ENCODE measurements around the gene FOXQ1.
"Not testable (repeated sequence)": the region's sequence is repeated elsewhere in the genome, so short reads cannot be mapped to it uniquely, and the experiment has no call there.

The FOXQ1 gene

GRCh38 chr6:1324936-1325335, 13.0 kb downstream of the FOXQ1 start:
- no peak for DNase-seq

- peak; percentile 96 for DNase-seq
Measured at GRCh38 chr6:1325461-1326309, 13.8 kb downstream of the FOXQ1 start.

DNA sequence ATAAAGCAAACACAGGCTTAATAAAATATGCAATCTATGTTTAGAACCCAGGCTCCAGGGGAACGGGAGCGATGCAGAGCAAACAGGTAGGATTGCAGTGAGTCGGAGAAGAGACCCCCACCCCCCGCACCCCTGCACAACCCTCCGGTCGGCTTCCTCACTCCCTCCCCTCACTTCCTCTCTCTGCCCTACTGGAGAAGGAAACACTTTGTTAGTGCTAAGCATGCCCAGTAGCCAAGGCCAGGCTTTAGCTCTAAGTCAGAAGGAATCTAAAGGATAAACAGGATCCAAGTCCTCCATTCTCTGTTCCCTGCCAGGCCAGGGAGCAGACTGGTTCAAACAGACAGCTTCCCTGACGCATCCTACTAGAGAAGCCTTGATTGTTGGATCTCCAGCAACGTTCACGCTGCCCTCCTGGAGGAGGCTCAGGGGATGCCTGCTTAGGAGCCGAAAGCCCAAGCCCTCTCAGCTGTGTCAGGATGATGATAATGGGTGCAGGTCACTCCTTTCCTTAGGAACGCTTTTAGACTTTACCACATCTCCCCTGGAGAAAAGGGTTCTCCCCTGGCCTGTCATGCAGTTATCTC, 14.7 kb downstream of the FOXQ1 start:
- DNase-seq, result no peak

DNA sequence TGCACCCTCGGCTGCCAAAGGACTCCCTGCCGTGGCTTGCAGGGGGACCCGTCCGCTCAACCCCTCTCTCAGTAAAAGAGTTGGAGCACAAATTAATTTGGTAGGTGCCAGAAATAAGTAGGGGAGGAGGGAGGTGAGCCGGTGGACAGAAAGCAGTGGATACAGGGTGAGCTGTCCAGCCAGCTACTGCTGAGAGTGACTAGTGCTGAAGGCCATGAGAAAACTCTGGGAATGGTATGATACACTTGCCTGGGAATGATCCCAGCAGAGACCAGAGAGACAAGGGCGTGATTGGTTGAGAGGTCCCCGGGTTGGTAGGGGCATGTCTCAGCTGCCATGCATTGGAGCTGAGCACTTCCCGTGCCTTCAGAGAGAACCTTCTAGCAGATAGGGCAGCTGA, 15.7 kb downstream of the FOXQ1 start:
- no peak for DNase-seq

DNA sequence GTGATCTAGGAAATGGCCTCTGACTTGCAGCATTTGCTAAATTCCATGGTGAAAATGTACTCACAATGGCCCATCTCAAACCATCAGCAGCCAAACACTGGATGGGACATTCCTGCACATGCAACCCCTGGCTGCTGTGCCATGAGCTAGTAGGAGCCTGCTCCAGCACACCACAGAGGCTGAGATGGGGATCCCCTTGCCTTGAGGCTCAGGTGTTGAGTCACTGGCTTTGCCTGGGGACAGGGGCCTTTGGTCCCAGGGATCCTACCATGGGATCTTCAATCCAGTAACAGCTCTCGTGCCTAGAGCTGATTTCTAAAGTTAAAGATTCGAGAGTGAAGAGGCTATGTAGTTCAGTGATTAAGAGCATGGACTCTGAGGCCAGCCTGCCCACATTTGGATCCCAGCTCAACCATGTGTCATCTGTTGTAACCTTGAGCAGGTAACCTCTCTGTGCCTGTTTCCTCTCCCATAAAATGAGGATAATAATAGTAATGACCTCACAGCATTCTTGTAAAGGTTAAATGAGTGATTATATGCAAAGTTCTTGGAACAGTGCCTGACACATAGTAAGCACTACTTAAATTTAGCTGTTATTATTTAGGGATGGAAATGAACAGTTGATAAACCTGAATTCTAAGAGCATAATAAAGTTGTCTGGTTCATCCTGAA, 16.4 kb downstream of the FOXQ1 start:
- DNase-seq, result no peak

- DNase-seq, result no peak
Measured at GRCh38 chr6:1329708-1330107, 17.8 kb downstream of the FOXQ1 start.

- DNase-seq, result no peak
Measured at GRCh38 chr6:1334684-1335083, 22.8 kb downstream of the FOXQ1 start.

- peak; percentile 85 for DNase-seq
Measured at GRCh38 chr6:1335367-1336037, 23.6 kb downstream of the FOXQ1 start.

DNA sequence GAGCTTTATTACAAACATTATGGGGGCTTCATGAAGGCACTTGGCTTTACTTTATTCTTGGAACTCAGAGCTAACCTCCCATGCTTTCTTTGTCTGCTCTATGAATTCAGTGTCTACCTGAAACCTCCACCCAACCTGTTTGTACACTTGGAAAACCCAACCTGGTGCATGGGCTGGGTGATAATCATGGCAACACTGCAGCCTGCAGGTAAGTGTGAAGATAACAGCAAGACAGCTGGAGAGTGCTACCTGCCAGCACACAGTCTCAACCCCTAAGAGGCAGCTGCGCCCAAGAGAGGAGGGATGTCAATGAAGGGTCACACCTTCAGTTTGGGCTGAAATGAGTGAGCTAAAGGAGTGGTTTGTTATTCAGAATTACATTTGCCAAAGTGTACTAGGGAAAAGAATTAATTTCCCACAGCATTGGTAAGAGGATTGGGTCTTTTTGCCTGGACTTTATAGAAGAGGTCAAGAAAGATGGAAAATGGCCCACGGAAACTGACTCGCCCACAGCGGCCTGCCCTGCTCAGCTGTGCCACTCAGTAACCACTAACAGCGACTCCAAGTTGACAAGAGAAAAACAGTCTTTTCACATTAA, 24.4 kb downstream of the FOXQ1 start:
- DNase-seq, result peak; percentile 42

DNA sequence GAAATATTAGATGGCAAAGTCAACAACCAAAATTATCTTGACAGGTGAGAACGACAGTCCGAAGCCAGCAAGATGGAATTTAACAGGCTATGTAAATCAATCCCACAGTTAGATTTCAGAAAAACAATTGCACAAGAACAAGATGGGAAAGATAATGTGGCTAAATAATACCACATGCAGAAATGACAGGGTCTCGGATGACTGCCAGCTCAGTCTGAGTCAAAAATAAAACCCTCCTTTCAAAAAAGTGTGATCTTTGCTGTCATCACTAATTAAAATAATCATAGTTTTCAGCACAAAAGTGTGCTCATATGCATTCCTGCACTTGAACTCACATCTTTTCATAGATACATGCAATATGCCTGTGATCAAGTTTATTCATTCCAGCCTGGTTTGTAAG, 25.9 kb downstream of the FOXQ1 start:
- DNase-seq, result no peak

DNA sequence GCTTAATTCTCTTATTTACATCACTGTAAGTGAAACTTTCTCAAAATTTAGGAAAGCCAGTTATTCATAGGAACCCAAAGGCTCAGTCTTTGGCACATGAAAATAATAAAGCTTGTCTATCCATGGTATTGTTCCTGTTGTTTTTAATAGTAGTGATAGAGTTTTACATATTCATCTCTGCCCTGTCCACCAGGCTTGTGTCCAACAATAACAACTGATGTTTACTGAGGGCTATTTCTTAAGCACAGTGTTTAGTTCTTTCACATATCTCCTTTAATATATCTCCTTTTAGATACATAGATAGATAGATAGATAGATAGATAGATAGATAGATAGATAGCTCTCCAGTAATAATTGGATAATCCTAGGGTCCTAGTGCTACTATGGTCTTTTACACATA, 34.2 kb downstream of the FOXQ1 start:
- no peak for DNase-seq

- no peak for DNase-seq
Measured at GRCh38 chr6:1346558-1347091, 34.7 kb downstream of the FOXQ1 start.

DNA sequence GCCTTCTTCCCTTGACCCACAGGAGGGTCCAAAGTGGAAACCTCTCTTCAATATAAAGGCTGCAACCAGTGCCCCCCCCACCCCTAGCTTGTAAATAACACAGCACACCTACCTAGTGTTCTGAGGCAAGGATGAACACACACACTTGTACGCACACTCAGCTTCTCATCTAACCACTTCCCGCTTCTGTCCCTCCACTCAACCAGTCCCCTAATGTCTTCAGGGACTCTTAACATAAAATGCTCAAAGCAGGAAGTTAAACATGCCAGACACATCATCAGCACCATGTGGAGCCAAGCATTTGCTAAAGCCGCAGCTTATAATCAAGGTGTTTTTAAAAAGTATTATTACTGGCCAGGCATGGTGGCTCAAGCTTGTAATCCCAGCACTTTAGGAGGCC, 35.3 kb downstream of the FOXQ1 start:
- no peak for DNase-seq

- DNase-seq, result no peak
Measured at GRCh38 chr6:1348675-1349074, 36.8 kb downstream of the FOXQ1 start.

DNA sequence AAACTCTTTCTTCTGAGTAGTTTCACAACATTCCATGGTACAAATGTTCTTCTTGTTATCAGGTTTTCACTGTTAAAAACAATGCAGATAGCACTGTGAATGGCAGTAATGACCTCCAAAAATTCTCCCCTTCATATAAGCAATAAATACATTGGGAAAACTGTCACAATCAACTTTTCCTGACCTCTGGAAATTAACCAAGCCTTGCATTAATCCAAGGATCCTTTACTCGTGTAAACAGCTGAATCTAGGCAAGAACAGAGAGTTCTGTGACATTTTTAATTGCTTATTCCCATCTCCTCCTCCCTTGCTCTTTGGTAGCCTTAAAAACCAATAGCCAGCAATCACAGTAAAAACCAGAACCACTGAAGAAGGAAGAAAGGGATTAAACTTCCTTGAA, 37.8 kb downstream of the FOXQ1 start:
- DNase-seq, result no peak

GRCh38 chr6:1351381-1352008, 39.6 kb downstream of the FOXQ1 start:
- DNase-seq, result no peak

GRCh38 chr6:1355068-1355467, 43.2 kb downstream of the FOXQ1 start:
- DNase-seq, result not testable (repeated sequence)

- not testable (repeated sequence) for DNase-seq
Measured at GRCh38 chr6:1361717-1362116, 49.8 kb downstream of the FOXQ1 start.

- DNase-seq, result no peak
Measured at GRCh38 chr6:1362643-1363042, 50.7 kb downstream of the FOXQ1 start.

- no peak for DNase-seq
Measured at GRCh38 chr6:1363298-1363697, 51.4 kb downstream of the FOXQ1 start.

DNA sequence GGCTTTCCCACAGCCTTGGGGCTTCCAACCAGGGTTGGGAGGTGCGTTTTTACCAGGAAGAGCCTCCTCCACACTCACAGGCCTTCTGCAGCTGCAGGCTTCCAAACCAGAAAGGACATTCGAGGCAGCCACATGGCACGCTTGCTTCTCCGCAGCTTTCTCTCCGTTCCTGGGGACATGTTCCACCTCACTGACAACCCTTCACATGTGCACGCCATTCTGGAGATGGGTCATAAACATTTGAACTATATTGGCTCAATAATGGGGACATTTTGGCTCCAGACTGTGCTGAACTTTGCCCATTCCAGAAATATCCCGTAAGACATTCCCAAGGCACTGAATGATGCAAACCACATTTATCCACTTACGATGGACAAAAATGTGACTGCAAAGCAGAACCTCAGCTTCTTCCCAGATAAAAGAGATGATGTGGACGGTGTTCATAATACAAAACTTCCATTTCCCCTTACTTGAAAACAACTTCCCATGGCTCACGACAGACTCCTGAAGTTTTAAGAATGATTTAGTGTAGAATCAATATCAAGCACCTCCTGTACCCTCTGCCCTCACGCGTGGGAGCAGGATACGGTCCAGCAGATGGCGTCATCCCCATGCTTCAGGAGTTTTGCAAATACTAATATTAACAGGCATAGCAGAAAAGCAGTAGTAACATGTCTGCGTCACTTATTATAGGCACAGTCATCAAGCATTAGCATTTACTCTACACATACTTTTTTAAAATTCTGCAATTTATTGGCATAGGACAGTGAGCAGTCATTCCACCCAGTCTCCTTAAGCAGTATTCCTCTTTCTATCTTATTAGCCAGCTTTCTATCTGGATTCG, 52.1 kb downstream of the FOXQ1 start:
- no peak for DNase-seq

All from NCI-H226 (cell line).